Heart right ventricle (tissue), 16 donors: Measurements from ENCODE around the gene PRG2. TPM values are rescaled to one million over a fixed set of nuclear protein-coding genes. Genes with fewer than 3 reads are reported as not detected.

Experiments used
- ATAC-seq, 8 donors: fragments of 200-7000 bp; cut with Tn5 transposase; one replicate each; pipeline ENCODE4 v1.9.1; 2020; ENCODE audit warnings: mild to moderate bottlenecking in 8 of 8, moderate library complexity in 8 of 8, moderate number of reproducible peaks in 1 of 8
- DNase-seq, 2 donors: peaks; one replicate each; pipeline ENCODE4 v3.0.0-alpha.2; 2020
- H3K27ac ChIP-seq, 10 donors: fragments of 200-600 bp; sonication (generic) in 2 of 10; one replicate each; pipeline versions ENCODE4 v1.5.0 to v1.8.0; 2020 to 2022; ENCODE audit warnings: mild to moderate bottlenecking in 3 of 10
- H3K27me3 ChIP-seq, 7 donors: fragments of 200-600 bp; one replicate each; pipeline ENCODE4 v1.8.0; 2021 to 2022; ENCODE audit warnings: mild to moderate bottlenecking in 2 of 7
- H3K36me3 ChIP-seq, 9 donors: fragments of 200-600 bp; sonication (generic) in 1 of 9; one replicate each; pipeline versions ENCODE4 v1.5.0 to v1.8.0; 2020 to 2022; ENCODE audit warnings: mild to moderate bottlenecking in 2 of 9
- H3K4me1 ChIP-seq, 9 donors: fragments of 200-600 bp; sonication (generic) in 1 of 9; one replicate each; pipeline versions ENCODE4 v1.5.0 to v1.8.0; 2020 to 2022; ENCODE audit warnings: mild to moderate bottlenecking in 4 of 9
- H3K4me3 ChIP-seq, 10 donors: fragments of 200-600 bp; sonication (generic) in 2 of 10; one replicate each; pipeline versions ENCODE4 v1.5.0 to v1.8.0; 2020 to 2022; ENCODE audit warnings: mild to moderate bottlenecking in 7 of 10, moderate library complexity in 2 of 10
- H3K9me3 ChIP-seq, 11 donors: fragments of 200-600 bp in 10 of 11; sonication (generic) in 2 of 11; one replicate each; pipeline versions ENCODE4 v1.5.0 to v1.8.0; 2013 to 2022; ENCODE audit warnings: mild to moderate bottlenecking in 2 of 11, control low read depth in 1 of 11, moderate library complexity in 1 of 11
- WGBS, 2 donors: extraction: QIAGEN DNeasy Blood & Tissue Kit; methylation state at CpG; one replicate each; pipeline ENCODE4 v1.1.7; 2013; ENCODE audit warnings: inconsistent platforms in 1 of 2; 5-methylcytosine and 5-hydroxymethylcytosine counted together
- intact Hi-C, 10 donors: fragments of 100-400 bp; cut with DNase I; formaldehyde crosslinking; loops; one replicate each; pipeline versions ENCODE4 v1.11.1 to v1.14.2; 2022
- polyA plus RNA-seq, 2 donors: library from polyadenylated mRNA; stranded (reverse); fragments of 200-250 nt; gene quantifications; one replicate each; pipeline ENCODE4 v1.2.3, GENCODE V29; 2013
- total RNA-seq, 10 donors: library from RNA; stranded (reverse); fragmentation: NEBNext Ultra II Directional in 3 of 10; extraction: Animal tissue kit (Norgen Biotek cat#: 25700) in 3 of 10; gene quantifications; one replicate each; pipeline versions ENCODE4 v1.2.1 to v1.2.4, GENCODE V29; 2021 to 2023
- TF ChIP-seq, protein P1 (sequence below), 9 donors: fragments of 200-600 bp; sonication (generic) in 2 of 9; IDR thresholded peaks; one replicate each; pipeline versions ENCODE4 v1.5.0 to v1.8.0; 2021 to 2022; ENCODE audit warnings: antibody characterized with exemption in 9 of 9, mild to moderate bottlenecking in 5 of 9, moderate library complexity in 1 of 9
- donor health status: Arrhythmogenic right ventricular cardiomyopathy.
- donor health status: ischemic (EF 13 %, LVEDD 7.1; RV severe dilation, severe dysfunction).
- donor health status: healthy with polysubstance abuse.
- donor health status: DM: no; HTN: yes; CAD: no.
- donor health status: DM: no; HTN: no; CAD: no.
- donor health status: ischemic (EF 25% LVEDD 6.9; RV normal size, moderate dysfunction).
- donor health status: ischemic (EF 25% LVEDD 5.7; RV mildly dilated, moderate dysfunction).
- donor health status: healthy.
- donor health status: DM: yes; HTN: yes; CAD: no.
- donor health status: Ischemic cardiomyopathy.
- donor health status: ischemic (EF 35%, LVEDD 5.7; RV mildly dilated, moderate dysfunction).
- donor health status: nonischemic (EF 11% LVEDD 7.7; RV severe dilation, severe dysfunction).
- donor health status: DM: yes; HTN: yes; CAD: no.
- donor health status: PGD.
- donor health status: ischemic (EF 29% LVEDD 5.4; RV normal size, mild dysfunction).
- donor health status: nonischemic (EF 23%, LVEDD 6.1; RV moderate dilation, normal function).

Gene PRG2
- total and polyA plus RNA-seq, 12 donors: 0.49 TPM; not detected in 11

DNA sequence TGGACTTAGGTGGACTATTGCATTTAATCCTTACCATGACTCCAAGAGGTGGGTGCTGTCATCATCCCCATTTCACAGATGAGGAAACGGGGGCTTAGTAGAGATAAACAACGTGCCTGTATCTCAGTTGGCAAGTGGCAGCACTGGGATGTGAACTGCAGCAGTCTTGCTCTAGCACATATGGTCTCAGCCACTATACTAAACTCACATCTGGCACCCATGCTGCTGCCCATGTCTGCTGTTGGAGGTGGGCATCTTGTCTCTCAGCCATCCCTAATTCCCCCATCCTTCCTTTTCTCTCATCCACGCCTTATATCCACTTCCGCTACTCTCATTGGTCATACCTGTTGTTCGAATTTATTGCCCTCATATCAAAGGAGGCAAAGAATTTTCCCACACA is 13.3 kb downstream of the PRG2 start:
- no peak for ATAC-seq
- 75 to 78% methylated on average over 5 of the region's 5 CpGs for WGBS, 2 donors

GRCh38 chr11:57376095-57377090 is 14.1 kb downstream of the PRG2 start:
- Histone ChIP-seq H3K9me3 (no peaks in the 10 kb centered on the region), H3K27ac (no peak overlapping the region), H3K4me1 (peaks cover 0 to 28% (median 11%) of the 10 kb centered on the region in 9 donors), H3K36me3 (no peaks in the 10 kb centered on the region), H3K4me3 (no peak overlapping the region), H3K27me3 (peaks cover 0 to 10% (median 0%) of the 10 kb centered on the region in 7 donors)
- intact Hi-C loops: no loop called here
- TF ChIP-seq, protein P1, sequence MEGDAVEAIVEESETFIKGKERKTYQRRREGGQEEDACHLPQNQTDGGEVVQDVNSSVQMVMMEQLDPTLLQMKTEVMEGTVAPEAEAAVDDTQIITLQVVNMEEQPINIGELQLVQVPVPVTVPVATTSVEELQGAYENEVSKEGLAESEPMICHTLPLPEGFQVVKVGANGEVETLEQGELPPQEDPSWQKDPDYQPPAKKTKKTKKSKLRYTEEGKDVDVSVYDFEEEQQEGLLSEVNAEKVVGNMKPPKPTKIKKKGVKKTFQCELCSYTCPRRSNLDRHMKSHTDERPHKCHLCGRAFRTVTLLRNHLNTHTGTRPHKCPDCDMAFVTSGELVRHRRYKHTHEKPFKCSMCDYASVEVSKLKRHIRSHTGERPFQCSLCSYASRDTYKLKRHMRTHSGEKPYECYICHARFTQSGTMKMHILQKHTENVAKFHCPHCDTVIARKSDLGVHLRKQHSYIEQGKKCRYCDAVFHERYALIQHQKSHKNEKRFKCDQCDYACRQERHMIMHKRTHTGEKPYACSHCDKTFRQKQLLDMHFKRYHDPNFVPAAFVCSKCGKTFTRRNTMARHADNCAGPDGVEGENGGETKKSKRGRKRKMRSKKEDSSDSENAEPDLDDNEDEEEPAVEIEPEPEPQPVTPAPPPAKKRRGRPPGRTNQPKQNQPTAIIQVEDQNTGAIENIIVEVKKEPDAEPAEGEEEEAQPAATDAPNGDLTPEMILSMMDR (IDR thresholded peaks at IDR 0.05): no peak
- WGBS, 2 donors: 56 to 60% methylated on average over 26 of the region's 26 CpGs
- no peak for ATAC-seq
- no peak for DNase-seq

More for the DNA sequence above, 13.3 kb downstream of the PRG2 start:
- peaks cover 0 to 22% (median 11%) of the 10 kb centered on the region in 9 donors for H3K4me1 ChIP-seq
- no peak for DNase-seq
- no peaks in the 10 kb centered on the region for H3K9me3 ChIP-seq
- peaks cover 0 to 10% (median 0%) of the 10 kb centered on the region in 7 donors for H3K27me3 ChIP-seq
- TF ChIP-seq, protein P1 (IDR thresholded peaks at IDR 0.05): no peak
- H3K36me3 ChIP-seq: no peaks in the 10 kb centered on the region
- H3K27ac ChIP-seq: no peak overlapping the region
- no peak overlapping the region for H3K4me3 ChIP-seq
- intact Hi-C loops: no loop called here

GRCh38 chr11:57375490-57375889 is 15.0 kb downstream of the PRG2 start:
- DNase-seq (no peak), ATAC-seq (no peak)
- 42 to 50% methylated on average over 2 of the region's 2 CpGs for WGBS, 2 donors
- Histone ChIP-seq H3K27ac (no peak overlapping the region), H3K9me3 (no peaks in the 10 kb centered on the region), H3K36me3 (no peaks in the 10 kb centered on the region), H3K27me3 (peaks cover 0 to 10% (median 0%) of the 10 kb centered on the region in 7 donors), H3K4me1 (peaks cover 0 to 36% (median 11%) of the 10 kb centered on the region in 9 donors), H3K4me3 (no peak overlapping the region)
- TF ChIP-seq, protein P1 (IDR thresholded peaks at IDR 0.05): no peak
- intact Hi-C loops: no loop called here

DNA sequence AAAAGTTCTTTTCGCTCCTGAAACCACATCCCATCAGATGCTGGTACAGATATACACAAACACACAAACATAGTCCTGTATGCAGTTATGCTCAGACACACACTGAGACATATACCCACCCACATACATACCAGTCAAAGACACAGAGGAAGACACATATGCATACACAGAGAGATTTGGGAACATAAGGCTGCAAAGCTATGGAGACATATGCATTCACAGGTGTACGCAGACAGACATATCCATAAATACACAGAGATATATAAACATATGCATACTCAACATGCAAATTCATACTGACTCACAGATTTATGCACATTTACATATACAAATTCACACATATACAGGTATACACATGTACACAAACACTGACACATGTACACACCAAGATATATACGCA is 15.5 kb downstream of the PRG2 start:
- Histone ChIP-seq H3K27me3 (peaks cover 0 to 10% (median 0%) of the 10 kb centered on the region in 7 donors), H3K27ac (no peak overlapping the region), H3K4me3 (no peak overlapping the region), H3K36me3 (no peaks in the 10 kb centered on the region), H3K9me3 (no peaks in the 10 kb centered on the region), H3K4me1 (peaks cover 0 to 36% (median 11%) of the 10 kb centered on the region in 9 donors)
- ATAC-seq (no peak), DNase-seq (no peak)
- intact Hi-C loops: no loop called here
- TF ChIP-seq, protein P1 (IDR thresholded peaks at IDR 0.05): no peak
- 96 to 97% methylated on average over 3 of the region's 3 CpGs for WGBS, 2 donors
